ENCODE results near the gene RAB11A. TPM values are rescaled to one million over a fixed set of nuclear protein-coding genes. Genes with fewer than 3 reads are reported as not detected.

The RAB11A gene
- total RNA-seq, 2 donors from 2014 or later = 178 to 223 TPM

DNA sequence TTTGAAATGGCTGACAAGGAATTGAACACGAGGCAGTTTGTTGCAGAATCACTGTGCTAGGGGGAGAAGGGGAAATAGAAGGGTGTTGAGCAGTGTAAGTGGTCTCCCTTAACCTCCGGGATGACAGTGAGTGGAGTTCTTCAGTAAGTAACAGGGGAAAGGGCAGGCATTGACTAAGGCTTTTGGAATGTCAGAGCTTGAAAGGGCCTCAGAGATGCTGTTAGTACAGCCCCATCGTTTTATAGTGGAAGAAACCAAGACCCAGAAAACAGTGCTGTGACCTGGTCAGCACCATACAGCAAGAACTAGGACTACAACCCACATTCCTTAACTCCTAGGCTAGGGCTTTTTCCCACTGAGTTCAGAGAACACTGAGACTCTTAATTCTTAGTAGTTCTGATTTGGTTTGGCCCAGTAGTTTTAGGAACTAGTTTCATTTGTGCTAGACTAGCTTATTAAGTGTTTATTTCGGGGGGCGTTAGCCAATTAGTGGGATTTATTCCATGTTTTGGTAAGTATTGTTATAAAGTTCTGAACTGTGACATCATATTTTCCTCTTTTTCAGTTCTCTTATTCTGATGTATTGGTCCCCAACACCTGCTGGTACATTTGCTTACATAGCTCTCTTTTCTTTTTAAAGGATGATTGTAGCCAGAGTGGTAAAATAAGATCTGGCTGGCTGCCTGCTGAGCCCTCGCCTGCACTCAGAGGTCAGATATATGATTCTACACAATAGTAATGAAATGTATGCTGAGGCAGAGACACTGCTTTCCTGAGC, 34.2 kb downstream of the RAB11A start:
- Histone ChIP-seq H3K9me3 (no peaks in the 10 kb centered on the region), H3K27ac (no peak overlapping the region), H3K4me3 (no peak overlapping the region), H3K4me1 (replicated peaks) (no peaks in the 10 kb centered on the region), H3K27me3 (replicated peaks; ENCODE audit: insufficient read depth) (no peaks in the 10 kb centered on the region), H3K36me3 (peaks cover 0 to 3% of the 10 kb centered on the region in 2 donors)
- no peak for TF ChIP-seq POLR2A (IDR thresholded peaks at IDR 0.05)
- no peak for TF ChIP-seq POLR2AphosphoS5 (IDR thresholded peaks at IDR 0.05)
- TF ChIP-seq, protein P1, sequence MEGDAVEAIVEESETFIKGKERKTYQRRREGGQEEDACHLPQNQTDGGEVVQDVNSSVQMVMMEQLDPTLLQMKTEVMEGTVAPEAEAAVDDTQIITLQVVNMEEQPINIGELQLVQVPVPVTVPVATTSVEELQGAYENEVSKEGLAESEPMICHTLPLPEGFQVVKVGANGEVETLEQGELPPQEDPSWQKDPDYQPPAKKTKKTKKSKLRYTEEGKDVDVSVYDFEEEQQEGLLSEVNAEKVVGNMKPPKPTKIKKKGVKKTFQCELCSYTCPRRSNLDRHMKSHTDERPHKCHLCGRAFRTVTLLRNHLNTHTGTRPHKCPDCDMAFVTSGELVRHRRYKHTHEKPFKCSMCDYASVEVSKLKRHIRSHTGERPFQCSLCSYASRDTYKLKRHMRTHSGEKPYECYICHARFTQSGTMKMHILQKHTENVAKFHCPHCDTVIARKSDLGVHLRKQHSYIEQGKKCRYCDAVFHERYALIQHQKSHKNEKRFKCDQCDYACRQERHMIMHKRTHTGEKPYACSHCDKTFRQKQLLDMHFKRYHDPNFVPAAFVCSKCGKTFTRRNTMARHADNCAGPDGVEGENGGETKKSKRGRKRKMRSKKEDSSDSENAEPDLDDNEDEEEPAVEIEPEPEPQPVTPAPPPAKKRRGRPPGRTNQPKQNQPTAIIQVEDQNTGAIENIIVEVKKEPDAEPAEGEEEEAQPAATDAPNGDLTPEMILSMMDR (IDR thresholded peaks at IDR 0.05) = no peak
- intact Hi-C loops (cut with DNase I) = no loop called here
- DNase-seq (ENCODE audit: low spot score) = no peak
- WGBS = 82% methylated on average over 6 of the region's 6 CpGs

GRCh38 chr15:65904301-65904700, 35.0 kb downstream of the RAB11A start:
- 77% methylated on average over 4 of the region's 4 CpGs for WGBS
- intact Hi-C loops (cut with DNase I) = no loop called here
- Histone ChIP-seq H3K27me3 (replicated peaks; ENCODE audit: insufficient read depth) (no peaks in the 10 kb centered on the region), H3K9me3 (no peaks in the 10 kb centered on the region), H3K27ac (no peak overlapping the region), H3K4me3 (no peak overlapping the region), H3K36me3 (peaks cover 0 to 3% of the 10 kb centered on the region in 2 donors), H3K4me1 (replicated peaks) (no peaks in the 10 kb centered on the region)
- DNase-seq (ENCODE audit: low spot score) = no peak
- TF ChIP-seq POLR2AphosphoS5 (IDR thresholded peaks at IDR 0.05) (no peak), POLR2A (IDR thresholded peaks at IDR 0.05) (no peak)
- TF ChIP-seq, protein P1 (IDR thresholded peaks at IDR 0.05) = no peak

- Histone ChIP-seq H3K4me3 (no peak overlapping the region), H3K36me3 (peaks cover 0 to 3% of the 10 kb centered on the region in 2 donors), H3K27me3 (replicated peaks; ENCODE audit: insufficient read depth) (no peaks in the 10 kb centered on the region), H3K9me3 (no peaks in the 10 kb centered on the region), H3K4me1 (replicated peaks) (no peaks in the 10 kb centered on the region), H3K27ac (no peak overlapping the region)
- TF ChIP-seq POLR2A (IDR thresholded peaks at IDR 0.05) = no peak
- TF ChIP-seq POLR2AphosphoS5 (IDR thresholded peaks at IDR 0.05) = no peak
- TF ChIP-seq, protein P1 (IDR thresholded peaks at IDR 0.05) = no peak
- intact Hi-C loops (cut with DNase I) = no loop called here
- DNase-seq (ENCODE audit: low spot score) = no peak
- 36% methylated on average over 1 of the region's 1 CpG for WGBS
These were observed 37.1 kb downstream of the RAB11A start for GRCh38 chr15:65906396-65906795.

DNA sequence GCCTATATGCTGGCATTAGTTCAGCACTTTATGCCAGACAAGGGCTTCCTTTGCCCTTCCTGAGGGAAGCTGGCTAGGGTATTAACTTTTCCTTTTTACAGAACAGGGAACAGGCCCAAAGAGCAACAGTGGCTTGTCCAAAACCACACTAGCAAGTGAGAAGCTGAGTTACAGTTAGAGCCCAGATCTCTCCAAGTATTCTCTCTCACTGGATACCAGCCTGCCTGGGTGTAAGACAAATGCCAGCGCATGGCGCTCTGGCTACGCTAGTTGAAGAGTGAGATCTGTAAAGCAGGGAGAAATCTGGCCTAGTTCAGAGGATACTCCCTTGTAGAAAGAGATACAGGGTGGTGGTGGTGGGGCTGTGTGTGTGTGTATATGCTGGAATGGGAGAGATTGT, 38.4 kb downstream of the RAB11A start:
- intact Hi-C loops (cut with DNase I) = no loop called here
- Histone ChIP-seq H3K4me1 (replicated peaks) (no peaks in the 10 kb centered on the region), H3K9me3 (no peaks in the 10 kb centered on the region), H3K27me3 (replicated peaks; ENCODE audit: insufficient read depth) (no peaks in the 10 kb centered on the region), H3K27ac (no peak overlapping the region), H3K4me3 (no peak overlapping the region), H3K36me3 (peaks cover 0 to 3% of the 10 kb centered on the region in 2 donors)
- WGBS = 100% methylated on average over 3 of the region's 3 CpGs
- TF ChIP-seq POLR2AphosphoS5 (IDR thresholded peaks at IDR 0.05) (no peak), POLR2A (IDR thresholded peaks at IDR 0.05) (no peak)
- DNase-seq (ENCODE audit: low spot score) = no peak

DNA sequence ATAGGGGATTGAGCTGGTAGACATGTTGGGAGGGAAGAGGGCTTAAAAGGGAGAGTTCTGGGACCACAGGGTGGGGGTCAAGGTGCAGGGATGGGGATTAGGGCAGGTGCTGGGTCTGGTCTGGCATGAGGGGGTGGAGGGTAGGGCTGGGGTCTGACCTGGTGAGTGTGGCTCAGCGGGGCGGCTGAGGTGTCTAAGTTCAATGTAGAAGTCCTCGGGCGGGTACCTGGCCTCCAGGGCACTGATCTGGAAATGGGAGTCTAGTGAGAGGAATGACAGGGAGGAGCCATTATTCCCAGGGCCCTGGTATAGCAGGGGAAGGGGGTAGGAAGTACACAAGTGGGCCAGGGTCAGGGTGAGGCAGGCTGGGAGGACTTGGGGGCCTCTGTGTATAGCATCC, 39.6 kb downstream of the RAB11A start:
- no peak for DNase-seq (ENCODE audit: low spot score)
- no peaks in the 10 kb centered on the region for H3K9me3 ChIP-seq
- H3K27ac ChIP-seq = no peak overlapping the region
- TF ChIP-seq, protein P1 (IDR thresholded peaks at IDR 0.05) = no peak
- no peak for TF ChIP-seq POLR2AphosphoS5 (IDR thresholded peaks at IDR 0.05)
- no peak for TF ChIP-seq POLR2A (IDR thresholded peaks at IDR 0.05)
- H3K36me3 ChIP-seq = peaks cover 0 to 3% of the 10 kb centered on the region in 2 donors
- intact Hi-C loops (cut with DNase I) = no loop called here
- no peaks in the 10 kb centered on the region for H3K4me1 ChIP-seq (replicated peaks)
- no peak overlapping the region for H3K4me3 ChIP-seq
- WGBS = 92% methylated on average over 4 of the region's 4 CpGs
- no peaks in the 10 kb centered on the region for H3K27me3 ChIP-seq (replicated peaks; ENCODE audit: insufficient read depth)

Data from prostate gland (tissue), 2 donors.